Measurements from ENCODE around the gene CATSPERZ. TPM values are rescaled to one million over a fixed set of nuclear protein-coding genes. Genes with fewer than 3 reads are reported as not detected.
"Not testable (repeated sequence)": the region's sequence is repeated elsewhere in the genome, so short reads cannot be mapped to it uniquely, and the experiment has no call there.

The CATSPERZ gene
- total RNA-seq, 2 donors from 2014 or later: not detected

DNA sequence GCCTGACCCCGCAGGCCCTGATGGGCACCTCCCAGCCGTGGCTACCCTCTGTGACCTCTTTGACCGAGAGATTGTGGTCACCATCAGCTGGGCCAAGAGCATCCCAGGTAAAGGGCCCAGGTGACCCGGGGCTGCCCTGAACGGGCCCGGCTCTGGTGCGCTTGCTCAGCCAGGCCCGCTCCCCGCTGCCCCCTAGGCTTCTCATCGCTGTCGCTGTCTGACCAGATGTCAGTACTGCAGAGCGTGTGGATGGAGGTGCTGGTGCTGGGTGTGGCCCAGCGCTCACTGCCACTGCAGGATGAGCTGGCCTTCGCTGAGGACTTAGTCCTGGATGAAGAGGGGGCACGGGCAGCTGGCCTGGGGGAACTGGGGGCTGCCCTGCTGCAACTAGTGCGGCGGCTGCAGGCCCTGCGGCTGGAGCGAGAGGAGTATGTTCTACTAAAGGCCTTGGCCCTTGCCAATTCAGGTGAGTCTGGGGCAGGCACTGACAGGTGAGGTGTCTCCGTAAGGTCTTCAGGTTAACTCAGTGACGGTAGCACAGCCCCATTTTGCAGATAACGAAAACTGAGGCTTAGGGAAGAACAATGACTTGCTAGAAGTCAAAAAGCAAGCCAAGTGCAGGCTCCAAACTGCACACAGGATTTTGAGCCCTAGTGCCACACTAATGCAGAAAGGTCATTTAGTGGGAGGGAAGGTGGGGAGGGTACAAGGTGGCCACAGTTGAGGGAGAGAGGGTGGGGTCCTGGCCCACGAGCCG lies 14.8 kb downstream of the CATSPERZ start:
- no peak for ATAC-seq (replicated peaks)
- Mint-ChIP-seq H3K27me3 (no peaks in the 10 kb centered on the region), H3K36me3 (ENCODE audit: low read depth) (peaks cover 69% of the 10 kb centered on the region), H3K4me3 (no peak overlapping the region), H3K4me1 (peaks cover 14% of the 10 kb centered on the region), H3K27ac (peak overlapping the region; percentile 41), H3K9me3 (no peaks in the 10 kb centered on the region)

DNA sequence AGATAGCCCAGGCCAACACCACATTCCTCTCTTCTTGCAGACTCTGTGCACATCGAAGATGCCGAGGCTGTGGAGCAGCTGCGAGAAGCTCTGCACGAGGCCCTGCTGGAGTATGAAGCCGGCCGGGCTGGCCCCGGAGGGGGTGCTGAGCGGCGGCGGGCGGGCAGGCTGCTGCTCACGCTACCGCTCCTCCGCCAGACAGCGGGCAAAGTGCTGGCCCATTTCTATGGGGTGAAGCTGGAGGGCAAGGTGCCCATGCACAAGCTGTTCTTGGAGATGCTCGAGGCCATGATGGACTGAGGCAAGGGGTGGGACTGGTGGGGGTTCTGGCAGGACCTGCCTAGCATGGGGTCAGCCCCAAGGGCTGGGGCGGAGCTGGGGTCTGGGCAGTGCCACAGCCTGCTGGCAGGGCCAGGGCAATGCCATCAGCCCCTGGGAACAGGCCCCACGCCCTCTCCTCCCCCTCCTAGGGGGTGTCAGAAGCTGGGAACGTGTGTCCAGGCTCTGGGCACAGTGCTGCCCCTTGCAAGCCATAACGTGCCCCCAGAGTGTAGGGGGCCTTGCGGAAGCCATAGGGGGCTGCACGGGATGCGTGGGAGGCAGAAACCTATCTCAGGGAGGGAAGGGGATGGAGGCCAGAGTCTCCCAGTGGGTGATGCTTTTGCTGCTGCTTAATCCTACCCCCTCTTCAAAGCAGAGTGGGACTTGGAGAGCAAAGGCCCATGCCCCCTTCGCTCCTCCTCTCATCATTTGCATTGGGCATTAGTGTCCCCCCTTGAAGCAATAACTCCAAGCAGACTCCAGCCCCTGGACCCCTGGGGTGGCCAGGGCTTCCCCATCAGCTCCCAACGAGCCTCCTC lies 15.7 kb downstream of the CATSPERZ start:
- Mint-ChIP-seq H3K4me3 (peak overlapping the region; percentile 92), H3K36me3 (ENCODE audit: low read depth) (peaks cover 74% of the 10 kb centered on the region), H3K4me1 (peaks cover 21% of the 10 kb centered on the region), H3K27ac (peak overlapping the region; percentile 97)
- not testable (repeated sequence) for H3K27me3 Mint-ChIP-seq; ATAC-seq (replicated peaks); H3K9me3 Mint-ChIP-seq

DNA sequence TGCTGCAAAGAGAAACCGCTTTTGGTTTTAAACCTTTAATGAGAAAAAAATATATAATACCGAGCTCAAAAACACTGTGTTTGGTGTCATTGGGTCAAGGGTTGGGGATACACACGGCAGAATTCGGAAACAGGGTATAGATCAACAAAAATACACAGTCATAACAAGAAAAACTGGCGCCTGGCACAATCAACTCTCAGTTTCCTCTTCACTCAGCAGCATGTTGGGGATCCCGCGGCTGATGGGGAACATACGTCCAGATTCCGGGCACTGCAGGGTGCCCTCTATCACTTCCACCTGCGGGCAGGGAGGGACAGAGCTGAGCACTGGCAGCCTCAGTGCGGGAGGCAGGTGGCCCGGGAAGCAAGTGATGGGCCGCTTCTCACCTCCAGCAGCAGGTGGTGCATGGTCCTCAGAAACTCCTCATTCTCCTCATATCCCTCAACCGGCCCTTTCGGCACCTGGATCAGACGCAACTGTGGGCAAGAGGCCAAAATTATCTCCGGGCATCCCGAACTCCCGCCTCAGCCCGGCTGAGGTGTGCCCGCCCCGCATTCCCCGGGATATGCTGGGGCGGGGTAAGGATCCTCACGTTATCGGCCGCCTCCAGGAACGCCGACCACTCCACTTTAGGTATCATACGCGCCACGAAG lies 16.6 kb downstream of the CATSPERZ start:
- Mint-ChIP-seq H3K4me1 (peaks cover 23% of the 10 kb centered on the region), H3K27ac (peak overlapping the region; percentile 97), H3K4me3 (peak overlapping the region; percentile 92), H3K27me3 (no peaks in the 10 kb centered on the region), H3K9me3 (no peaks in the 10 kb centered on the region), H3K36me3 (ENCODE audit: low read depth) (peaks cover 80% of the 10 kb centered on the region)
- peak; percentile 5 for ATAC-seq (replicated peaks)

DNA sequence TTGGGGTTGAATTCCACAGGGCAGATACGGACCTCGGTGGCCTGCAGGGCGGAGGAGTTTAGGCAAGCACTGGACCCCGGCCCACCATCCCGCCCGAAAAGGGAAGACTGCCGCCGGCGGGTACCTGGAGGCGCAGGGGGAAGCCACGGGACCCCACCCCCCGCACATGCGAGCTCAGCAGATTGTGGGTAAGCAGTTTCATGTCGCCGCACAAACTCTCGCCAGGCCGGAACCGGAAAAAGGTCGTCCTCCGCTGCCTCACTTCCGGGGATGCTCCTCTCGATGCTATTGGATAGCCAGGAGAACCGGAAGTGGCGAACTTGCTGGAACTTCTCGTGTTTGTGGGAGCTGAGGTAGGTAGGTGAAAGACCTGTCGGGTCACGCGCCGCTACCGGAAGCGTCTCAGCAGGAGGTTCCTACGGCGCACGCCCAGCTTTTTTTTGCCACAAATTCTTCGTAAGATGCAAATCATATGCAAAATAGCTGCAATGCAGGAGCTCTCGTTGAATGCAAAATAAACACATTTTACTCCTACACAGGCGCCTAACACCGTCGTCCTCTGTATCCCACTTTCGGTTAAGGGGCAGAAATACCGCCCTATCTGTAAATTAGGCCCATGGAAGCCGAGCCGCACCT lies 17.3 kb downstream of the CATSPERZ start, which contains the start of gene TRMT112:
Gene TRMT112, minus strand, starts transcription at position 235 of the 636 bp plus-strand sequence. Its CDS starts 33 bp downstream, at position 202.
- Mint-ChIP-seq H3K27me3 (no peaks in the 10 kb centered on the region), H3K4me1 (peaks cover 23% of the 10 kb centered on the region), H3K9me3 (no peaks in the 10 kb centered on the region), H3K27ac (peak within 1 kb of the TSS; percentile 97), H3K4me3 (peak within 1 kb of the TSS; percentile 92), H3K36me3 (ENCODE audit: low read depth) (peaks cover 81% of the 10 kb centered on the region)
- ATAC-seq (replicated peaks): peak; percentile 87

DNA sequence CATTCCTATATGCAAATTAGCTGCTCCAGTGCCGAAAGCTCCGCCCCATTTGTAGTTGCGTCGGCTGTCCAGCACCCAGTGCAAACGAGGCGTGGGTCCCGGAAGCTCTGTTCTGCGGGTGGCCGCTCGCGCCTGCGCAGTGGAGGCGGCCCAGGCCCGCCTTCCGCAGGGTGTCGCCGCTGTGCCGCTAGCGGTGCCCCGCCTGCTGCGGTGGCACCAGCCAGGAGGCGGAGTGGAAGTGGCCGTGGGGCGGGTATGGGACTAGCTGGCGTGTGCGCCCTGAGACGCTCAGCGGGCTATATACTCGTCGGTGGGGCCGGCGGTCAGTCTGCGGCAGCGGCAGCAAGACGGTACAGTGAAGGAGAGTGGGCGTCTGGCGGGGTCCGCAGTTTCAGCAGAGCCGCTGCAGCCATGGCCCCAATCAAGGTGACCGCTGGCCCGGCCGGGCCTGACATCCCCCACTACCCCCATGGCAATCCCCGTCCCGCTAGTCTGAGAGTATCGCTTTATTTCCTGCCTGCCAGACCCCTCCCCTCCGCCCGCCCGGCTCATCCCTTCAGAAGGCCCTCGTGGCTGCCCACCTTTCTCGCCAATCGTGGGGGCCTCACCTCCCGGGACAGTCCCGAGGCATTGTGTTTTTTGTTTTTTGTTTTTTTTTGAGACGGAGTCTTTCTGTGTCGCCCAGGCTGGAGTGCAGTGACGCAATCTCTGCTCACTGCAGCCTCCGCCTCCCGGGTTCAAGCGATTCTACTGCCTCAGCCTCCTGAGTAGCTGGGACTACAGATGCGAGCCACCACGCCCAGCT lies 18.0 kb downstream of the CATSPERZ start, which contains the start of gene PRDX5:
Gene PRDX5, plus strand, starts transcription at position 161 of the 805 bp plus-strand sequence. Its CDS starts 95 bp downstream, at position 256.
- peak; percentile 86 for ATAC-seq (replicated peaks)
- peaks cover 74% of the 10 kb centered on the region for H3K36me3 Mint-ChIP-seq (ENCODE audit: low read depth)
- peaks cover 23% of the 10 kb centered on the region for H3K4me1 Mint-ChIP-seq
- H3K9me3 Mint-ChIP-seq: no peaks in the 10 kb centered on the region
- H3K27me3 Mint-ChIP-seq: no peaks in the 10 kb centered on the region
- H3K27ac Mint-ChIP-seq: peak within 1 kb of the TSS; percentile 97
- peak within 1 kb of the TSS; percentile 92 for H3K4me3 Mint-ChIP-seq

DNA sequence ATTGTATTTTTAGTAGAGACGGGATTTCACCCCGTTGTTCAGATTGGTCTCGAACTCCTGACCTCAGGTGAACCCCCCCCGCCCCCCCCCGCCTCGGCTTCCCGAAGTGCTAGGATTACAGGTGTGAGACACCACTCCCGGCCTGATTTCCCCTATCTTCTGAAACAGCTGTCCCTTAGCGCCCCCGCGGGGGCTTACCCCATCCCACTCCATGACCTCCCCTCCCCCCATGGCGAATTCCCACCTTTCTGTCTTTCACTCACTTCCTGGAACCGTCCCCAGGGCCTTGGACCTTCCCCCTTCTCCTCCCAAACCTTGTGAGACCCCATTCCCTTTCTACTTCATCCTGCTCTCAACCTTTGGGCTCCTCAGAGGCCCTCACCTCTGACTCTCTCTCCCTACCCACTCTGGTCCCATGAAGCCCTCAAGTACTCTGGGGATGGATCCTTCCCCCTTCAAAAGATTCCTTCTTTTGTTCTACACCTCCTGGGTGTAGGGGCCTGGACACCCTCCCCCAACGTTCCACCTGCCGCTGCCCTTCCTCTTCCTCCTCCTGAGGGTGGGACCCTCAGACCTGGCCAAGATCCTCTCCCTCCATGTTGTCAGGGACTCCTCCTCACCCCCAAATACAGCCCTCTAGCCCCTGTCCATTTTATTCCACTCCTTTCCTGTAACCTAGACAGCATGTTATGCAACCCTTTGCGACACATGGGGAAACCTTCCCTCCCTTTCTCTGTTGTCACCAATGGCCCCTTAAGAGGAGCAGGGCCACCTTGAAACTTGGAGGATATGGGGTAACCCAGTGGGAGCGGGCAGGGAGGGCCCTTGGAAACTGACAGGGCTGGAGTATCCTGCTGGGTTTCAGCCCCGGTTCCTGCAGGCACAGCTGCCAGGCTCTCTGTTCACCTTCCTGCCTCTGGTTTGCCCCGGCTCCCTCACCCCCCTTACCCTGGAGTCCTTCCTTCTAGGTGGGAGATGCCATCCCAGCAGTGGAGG lies 18.9 kb downstream of the CATSPERZ start:
- Mint-ChIP-seq H3K4me1 (peaks cover 23% of the 10 kb centered on the region), H3K27ac (peak overlapping the region; percentile 97), H3K4me3 (peak overlapping the region; percentile 92), H3K9me3 (no peaks in the 10 kb centered on the region), H3K27me3 (no peaks in the 10 kb centered on the region), H3K36me3 (ENCODE audit: low read depth) (peaks cover 71% of the 10 kb centered on the region)
- no peak for ATAC-seq (replicated peaks)

DNA sequence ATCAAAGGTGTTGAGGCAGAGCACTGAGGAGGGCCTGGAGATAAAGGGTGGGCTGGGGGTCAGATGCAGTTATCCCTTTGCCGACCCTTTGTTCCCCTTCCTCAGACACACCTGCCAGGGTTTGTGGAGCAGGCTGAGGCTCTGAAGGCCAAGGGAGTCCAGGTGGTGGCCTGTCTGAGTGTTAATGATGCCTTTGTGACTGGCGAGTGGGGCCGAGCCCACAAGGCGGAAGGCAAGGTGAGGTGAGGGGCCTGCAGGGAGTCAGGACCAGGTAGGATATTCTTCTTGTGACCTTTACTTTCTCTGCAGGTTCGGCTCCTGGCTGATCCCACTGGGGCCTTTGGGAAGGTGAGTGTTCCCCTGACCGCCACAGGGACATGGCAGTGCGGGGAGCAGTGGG lies 20.4 kb downstream of the CATSPERZ start:
- peaks cover 59% of the 10 kb centered on the region for H3K36me3 Mint-ChIP-seq (ENCODE audit: low read depth)
- no peak overlapping the region for H3K4me3 Mint-ChIP-seq
- ATAC-seq (replicated peaks): no peak
- no peaks in the 10 kb centered on the region for H3K9me3 Mint-ChIP-seq
- H3K27ac Mint-ChIP-seq: peak overlapping the region; percentile 97
- H3K27me3 Mint-ChIP-seq: no peaks in the 10 kb centered on the region
- H3K4me1 Mint-ChIP-seq: peaks cover 23% of the 10 kb centered on the region

DNA sequence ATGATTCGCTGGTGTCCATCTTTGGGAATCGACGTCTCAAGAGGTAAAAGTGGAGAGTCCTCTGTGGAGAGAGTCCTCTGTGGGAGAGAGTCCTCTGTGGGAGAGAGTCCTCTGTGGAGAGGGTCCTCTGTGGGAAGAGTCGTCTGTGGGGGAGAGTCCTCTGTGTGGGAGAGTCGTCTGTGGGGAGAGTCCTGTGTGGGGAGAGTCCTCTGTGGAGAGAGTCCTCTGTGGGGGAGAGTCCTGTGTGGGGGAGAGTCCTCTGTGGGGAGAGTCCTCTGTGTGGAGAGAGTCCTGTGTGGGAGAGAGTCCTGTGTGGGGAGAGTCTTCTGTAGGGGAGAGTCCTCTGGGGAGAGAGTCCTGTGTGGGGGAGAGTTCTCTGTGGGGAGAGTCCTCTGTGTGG lies 20.9 kb downstream of the CATSPERZ start:
- ATAC-seq (replicated peaks): no peak
- H3K9me3 Mint-ChIP-seq: no peaks in the 10 kb centered on the region
- H3K27me3 Mint-ChIP-seq: no peaks in the 10 kb centered on the region
- H3K27ac Mint-ChIP-seq: peak overlapping the region; percentile 97
- peaks cover 59% of the 10 kb centered on the region for H3K36me3 Mint-ChIP-seq (ENCODE audit: low read depth)
- peaks cover 23% of the 10 kb centered on the region for H3K4me1 Mint-ChIP-seq
- H3K4me3 Mint-ChIP-seq: no peak overlapping the region

DNA sequence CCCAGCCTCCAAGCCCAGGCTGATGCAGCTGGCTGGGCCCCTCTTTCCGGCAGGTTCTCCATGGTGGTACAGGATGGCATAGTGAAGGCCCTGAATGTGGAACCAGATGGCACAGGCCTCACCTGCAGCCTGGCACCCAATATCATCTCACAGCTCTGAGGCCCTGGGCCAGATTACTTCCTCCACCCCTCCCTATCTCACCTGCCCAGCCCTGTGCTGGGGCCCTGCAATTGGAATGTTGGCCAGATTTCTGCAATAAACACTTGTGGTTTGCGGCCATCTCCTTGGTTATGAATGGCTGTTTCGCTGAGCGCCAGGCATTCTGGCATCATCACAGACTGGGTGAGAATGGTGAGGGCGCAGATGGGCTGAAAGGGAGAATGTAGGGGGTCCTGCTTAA lies 21.4 kb downstream of the CATSPERZ start:
- H3K4me1 Mint-ChIP-seq: peaks cover 21% of the 10 kb centered on the region
- H3K27ac Mint-ChIP-seq: peak overlapping the region; percentile 97
- no peak for ATAC-seq (replicated peaks)
- no peaks in the 10 kb centered on the region for H3K9me3 Mint-ChIP-seq
- H3K36me3 Mint-ChIP-seq (ENCODE audit: low read depth): peaks cover 54% of the 10 kb centered on the region
- no peak overlapping the region for H3K4me3 Mint-ChIP-seq
- H3K27me3 Mint-ChIP-seq: no peaks in the 10 kb centered on the region

DNA sequence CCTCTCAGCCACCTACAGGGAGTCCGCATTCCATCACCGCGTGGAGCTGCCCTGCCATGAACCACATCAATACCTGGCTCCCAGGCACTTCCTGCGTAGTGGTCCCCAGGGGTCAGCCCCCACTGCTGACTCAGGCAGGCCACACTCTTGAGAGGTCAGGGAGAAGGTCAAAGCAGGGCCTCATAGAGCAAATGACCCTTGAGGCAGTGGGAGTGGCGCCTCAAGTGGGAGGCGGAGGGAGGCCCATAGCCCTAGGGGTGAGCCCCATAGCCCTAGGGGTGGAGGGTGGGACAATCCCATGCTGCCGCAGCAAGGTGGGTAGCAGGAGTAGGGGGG lies 22.7 kb downstream of the CATSPERZ start:
- Mint-ChIP-seq H3K4me1 (peaks cover 19% of the 10 kb centered on the region), H3K27ac (no peak overlapping the region), H3K27me3 (no peaks in the 10 kb centered on the region), H3K36me3 (ENCODE audit: low read depth) (peaks cover 40% of the 10 kb centered on the region), H3K9me3 (no peaks in the 10 kb centered on the region), H3K4me3 (no peak overlapping the region)
- ATAC-seq (replicated peaks): no peak

DNA sequence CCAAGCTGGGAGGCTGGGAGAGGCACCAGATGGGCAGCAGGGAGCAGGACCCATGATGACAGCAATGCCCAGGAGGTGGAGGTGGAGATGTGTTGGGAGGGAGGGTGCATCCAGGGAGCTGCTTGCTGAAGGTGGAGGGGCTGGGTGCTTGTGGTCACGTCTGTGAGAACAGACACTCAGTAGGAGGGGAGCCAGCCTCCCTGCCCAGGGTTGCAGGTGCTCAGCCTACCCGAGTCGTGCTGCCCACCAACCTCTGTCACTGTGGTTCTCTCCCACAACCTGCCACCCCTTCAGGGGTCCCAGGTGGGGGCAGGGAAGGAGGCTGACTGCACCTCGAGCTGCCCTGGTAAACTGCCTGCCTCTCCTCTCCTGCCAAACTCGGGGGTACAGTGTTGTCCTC lies 23.2 kb downstream of the CATSPERZ start:
- no peak for ATAC-seq (replicated peaks)
- Mint-ChIP-seq H3K4me3 (no peak overlapping the region), H3K27me3 (no peaks in the 10 kb centered on the region), H3K27ac (no peak overlapping the region), H3K9me3 (no peaks in the 10 kb centered on the region), H3K4me1 (peaks cover 20% of the 10 kb centered on the region), H3K36me3 (ENCODE audit: low read depth) (peaks cover 35% of the 10 kb centered on the region)

DNA sequence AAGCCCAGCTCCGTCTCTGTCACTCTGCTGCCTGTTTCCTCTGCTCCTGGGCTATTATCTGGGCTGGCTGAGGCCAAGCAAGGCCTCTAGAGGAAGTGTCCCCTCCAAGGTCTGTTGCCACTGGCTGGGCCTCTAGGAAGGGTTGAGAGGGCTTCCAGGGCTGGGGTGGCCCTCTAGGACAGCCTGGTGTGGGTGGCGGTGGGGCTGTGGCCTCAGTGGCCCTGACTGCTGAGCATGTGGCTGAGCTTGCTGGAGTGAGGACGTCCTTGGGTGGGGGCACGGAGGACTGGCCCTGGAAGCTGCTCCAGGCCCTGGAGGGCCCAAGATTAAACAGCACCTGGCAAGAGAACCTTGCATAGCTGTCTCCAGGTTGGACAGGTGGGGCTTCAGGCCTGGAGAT lies 23.8 kb downstream of the CATSPERZ start:
- H3K27ac Mint-ChIP-seq; ATAC-seq (replicated peaks); H3K9me3 Mint-ChIP-seq; H3K27me3 Mint-ChIP-seq; H3K4me3 Mint-ChIP-seq: not testable (repeated sequence)
- Mint-ChIP-seq H3K4me1 (peaks cover 18% of the 10 kb centered on the region), H3K36me3 (ENCODE audit: low read depth) (peaks cover 31% of the 10 kb centered on the region)

Measured in activated T-helper 17 cell treated with anti-CD3 and anti-CD28 coated beads, Interleukin-2, amount 50 U/mL, for 72 hours (primary cell).